HepG2 (cell line): ENCODE results near the gene OR13H1. TPM values are rescaled to one million over a fixed set of nuclear protein-coding genes. Genes with fewer than 3 reads are reported as not detected.

Source experiments
- ATAC-seq: fragments of 200-7000 bp; cut with Tn5 transposase; 3 replicates; pipeline ENCODE4 v1.9.1; 2020; ENCODE audit warnings: mild to moderate bottlenecking, moderate library complexity
- BruUV-seq: library from RNA; stranded (reverse); fragments of 400-500 nt; replicated peaks from 2 replicates; lab custom pipeline; 2021; lab: Mats Ljungman, UMichigan
- CTCF ChIA-PET: fragments of 300-600 bp; formaldehyde crosslinking; extraction: SDS; loops from one replicate; lab custom pipeline; 2021; ENCODE audit warnings: low total read pairs, inconsistent platforms, low intra/inter-chr PET ratio; lab: Yijun Ruan, JAX
- POLR2A ChIA-PET: fragments of 350-600 bp; sonication (Branson Sonifier 250); formaldehyde crosslinking; loops from one replicate; lab custom pipeline; 2020; ENCODE audit warnings: antibody characterized with exemption, inconsistent platforms; lab: Yijun Ruan, JAX
- DNase-seq: peaks from one replicate; pipeline ENCODE4 v3.0.0-alpha.2; 2015; ENCODE audit warnings: low spot score
- FAIRE-seq: peaks from 3 replicates; lab custom pipeline; 2011; peaks lifted over from hg19 to GRCh38; lab: Jason Lieb, UNC
- H2AFZ ChIP-seq: one replicate; pipeline ENCODE4 v1.6.1; 2011; ENCODE audit warnings: low read length, inconsistent platforms
- H3K27ac ChIP-seq: fragments of 300-600 bp; 3 replicates; pipeline ENCODE4 v1.8.0; 2011; ENCODE audit warnings: mixed run types, mild to moderate bottlenecking, mixed read lengths, low read length, inconsistent platforms; ENCODE audit not compliant: insufficient read depth; ENCODE audit errors: extremely low read length
- H3K27me3 ChIP-seq, 2 experiments: fragments of 200-600 bp in 1 of 2; 2 replicates in 1 of 2; 3 replicates in 1 of 2; pipeline versions ENCODE4 v1.6.0 to v1.8.0; 2011; ENCODE audit warnings: low read length in 2 of 2, mild to moderate bottlenecking in 2 of 2, moderate library complexity in 2 of 2, inconsistent platforms in 1 of 2; ENCODE audit not compliant: insufficient read depth in 2 of 2, control insufficient read depth in 1 of 2
- H3K36me3 ChIP-seq, 2 experiments: fragments of 200-600 bp in 1 of 2; replicated peaks in 1 of 2; 2 replicates in 1 of 2; 3 replicates in 1 of 2; pipeline versions ENCODE4 v1.5.1 to v1.8.0; 2011; ENCODE audit warnings: low read length in 2 of 2, inconsistent platforms in 1 of 2; ENCODE audit not compliant: insufficient read depth in 2 of 2, control insufficient read depth in 1 of 2
- H3K4me1 ChIP-seq: 2 replicates; pipeline ENCODE4 v1.5.1; 2012; ENCODE audit warnings: low read length, inconsistent platforms; ENCODE audit not compliant: insufficient read depth
- H3K4me2 ChIP-seq: 2 replicates; pipeline ENCODE4 v1.6.0; 2011; ENCODE audit warnings: low read depth, low read length, inconsistent platforms
- H3K4me3 ChIP-seq, 3 experiments: fragments of 200-600 bp in 1 of 3; sonication (generic), shearing (Covaris generic) in 1 of 3; replicated peaks in 1 of 3; 2 replicates each; pipeline ENCODE4 v1.5.1; 2011 to 2016; ENCODE audit warnings: low read length in 3 of 3, inconsistent platforms in 2 of 3, low read depth in 2 of 3, mild to moderate bottlenecking in 2 of 3, control low read depth in 1 of 3, mixed read lengths in 1 of 3; ENCODE audit not compliant: insufficient read depth in 1 of 3
- H3K79me2 ChIP-seq: one replicate; pipeline ENCODE4 v1.6.1; 2011; ENCODE audit warnings: low read length, inconsistent platforms; ENCODE audit not compliant: insufficient read depth
- H3K9ac ChIP-seq: 2 replicates; pipeline ENCODE4 v1.6.0; 2011; ENCODE audit warnings: mild to moderate bottlenecking, low read depth, low read length, inconsistent platforms; ENCODE audit not compliant: insufficient read depth
- H3K9me3 ChIP-seq: 2 replicates; pipeline ENCODE4 v1.5.1; 2012; ENCODE audit warnings: mild to moderate bottlenecking, low read length
- H4K20me1 ChIP-seq: 2 replicates; pipeline ENCODE4 v1.6.0; 2011; ENCODE audit warnings: inconsistent platforms, mild to moderate bottlenecking, low read length, moderate library complexity; ENCODE audit not compliant: insufficient read depth
- ARNT2 ChIP-seq: sonication (generic); formaldehyde crosslinking; IDR thresholded peaks from 2 replicates; pipeline ENCODE4 v1.8.0; 2022; ENCODE audit warnings: mild to moderate bottlenecking, low read depth, missing genetic modification reagents, moderate library complexity
- GPN1 ChIP-seq: sonication (generic); formaldehyde crosslinking; IDR thresholded peaks from 2 replicates; pipeline ENCODE4 v1.5.1; 2020; ENCODE audit warnings: missing genetic modification reagents, borderline replicate concordance
- HNRNPLL ChIP-seq: fragments of 200-400 bp; formaldehyde crosslinking; IDR thresholded peaks from 2 replicates; pipeline ENCODE4 v1.6.1; 2017; ENCODE audit warnings: mild to moderate bottlenecking, low read depth, low read length; ENCODE audit not compliant: poor library complexity, severe bottlenecking
- MXI1 ChIP-seq: IDR thresholded peaks from 3 replicates; pipeline ENCODE4 v1.6.1; 2012; ENCODE audit warnings: low read depth, low read length, inconsistent platforms, borderline replicate concordance
- NR2F1 ChIP-seq, 2 experiments: fragments of 450-650 bp in 1 of 2; formaldehyde crosslinking in 1 of 2; IDR thresholded peaks; 2 replicates each; pipeline versions ENCODE4 v1.5.0 to v1.6.1; 2016 to 2020; ENCODE audit warnings: mild to moderate bottlenecking in 1 of 2, missing compliant biosample characterization in 1 of 2, missing genetic modification reagents in 1 of 2, moderate library complexity in 1 of 2
- RCOR2 ChIP-seq: IDR thresholded peaks from 2 replicates; pipeline ENCODE4 v1.6.1; 2016; ENCODE audit warnings: missing biosample characterization, missing genetic modification reagents
- SMC3 ChIP-seq: IDR thresholded peaks from 2 replicates; pipeline ENCODE4 v1.6.1; 2011; ENCODE audit warnings: low read length, improper control_type of control experiment
- SOX13 ChIP-seq, 3 experiments: fragments of 450-650 bp in 1 of 3; sonication (generic) in 1 of 3; formaldehyde crosslinking in 1 of 3; IDR thresholded peaks in 2 of 3; conservative IDR thresholded peaks in 1 of 3; 2 replicates each; pipeline versions ENCODE4 v1.5.0 to v1.6.1; 2016 to 2020; ENCODE audit warnings: antibody characterized with exemption in 1 of 3, mild to moderate bottlenecking in 1 of 3, missing compliant biosample characterization in 1 of 3, missing genetic modification reagents in 1 of 3, moderate library complexity in 1 of 3
- TARDBP ChIP-seq: sonication (generic); formaldehyde crosslinking; IDR thresholded peaks from 2 replicates; pipeline ENCODE4 v1.8.0; 2022; ENCODE audit warnings: mild to moderate bottlenecking, missing genetic modification reagents
- TBP ChIP-seq: sonication (generic); formaldehyde crosslinking; IDR thresholded peaks from 2 replicates; pipeline ENCODE4 v1.5.0; 2020; ENCODE audit warnings: missing genetic modification reagents
- ZFP1 ChIP-seq: IDR thresholded peaks from 2 replicates; pipeline ENCODE4 v1.6.1; 2016
- ZFYVE20 ChIP-seq: sonication (generic); formaldehyde crosslinking; IDR thresholded peaks from 2 replicates; pipeline ENCODE4 v1.8.0; 2023; ENCODE audit warnings: low read depth, mild to moderate bottlenecking, moderate library complexity, missing genetic modification reagents, borderline replicate concordance
- ZNF143 ChIP-seq: sonication (generic); formaldehyde crosslinking; IDR thresholded peaks from 2 replicates; pipeline ENCODE4 v1.4.0; 2020; ENCODE audit warnings: missing genetic modification reagents
- ZNF451 ChIP-seq: sonication (generic); formaldehyde crosslinking; IDR thresholded peaks from 2 replicates; pipeline ENCODE4 v1.5.0; 2020; ENCODE audit warnings: mild to moderate bottlenecking, missing genetic modification reagents
- ZNF543 ChIP-seq: sonication (generic); formaldehyde crosslinking; IDR thresholded peaks from 2 replicates; pipeline ENCODE4 v1.4.0; 2020; ENCODE audit warnings: mild to moderate bottlenecking, missing genetic modification reagents
- WGBS: methylation state at CpG from one replicate; pipeline ENCODE4 v1.1.6; 2017; ENCODE audit warnings: low lambda C conversion rate; 5-methylcytosine and 5-hydroxymethylcytosine counted together
- in situ Hi-C: cut with HindIII; loops from 2 replicates; pipeline ENCODE4 v1.10.0; 2017; ENCODE audit warnings: low pct_unique_long_range_greater_than_20kb; ENCODE audit not compliant: extremely low pct_ligation_motif_present
- intact Hi-C: fragments of 100-400 bp; cut with micrococcal nuclease; formaldehyde crosslinking; loops from one replicate; pipeline ENCODE4 v1.10.0; 2022; ENCODE audit not compliant: unreplicated experiment
- polyA plus RNA-seq, 8 experiments: library from polyadenylated mRNA; depleted of rRNA in 3 of 8; stranded (reverse) in 7 of 8; unstranded in 1 of 8; fragments of >200 nt; fragmentation: Illumina TruSeq in 4 of 8; extraction: Trizol in 4 of 8; gene quantifications; 2 replicates each; pipeline versions ENCODE4 v1.2.1 to v1.2.3, GENCODE V29; 2011 to 2016; ENCODE audit warnings: low read depth in 4 of 8, missing spikeins in 1 of 8, mixed read lengths in 1 of 8; ENCODE audit not compliant: insufficient read depth in 1 of 8
- total RNA-seq, 5 experiments: library from RNA; depleted of rRNA; stranded (reverse); fragments of >200 nt; fragmentation: Illumina TruSeq; extraction: Trizol; gene quantifications; 2 replicates each; pipeline ENCODE4 v1.2.3, GENCODE V29; 2016; ENCODE audit warnings: low read depth in 1 of 5

The OR13H1 gene
- total and polyA plus RNA-seq, 2 of the 13 experiments (the other 11 are each of a cell fraction or from before 2014, with no cell fraction given), result not detected

- no peak for TF ChIP-seq ZFP1 (CRISPR knock-in tag)
- no peak for TF ChIP-seq TBP (CRISPR knock-in tag)
- no peak for TF ChIP-seq MXI1
- no peak for TF ChIP-seq GPN1 (CRISPR knock-in tag)
- no peak for TF ChIP-seq SOX13 (IDR thresholded peaks at IDR 0.05)
- TF ChIP-seq SOX13 (CRISPR knock-in tag; conservative IDR thresholded peaks at IDR 0.05 in 1 of 2, IDR thresholded peaks at IDR 0.05 in 1 of 2), result no peak
- no peak for TF ChIP-seq ZFYVE20 (CRISPR knock-in tag)
- no peak for TF ChIP-seq NR2F1 (CRISPR knock-in tag; IDR thresholded peaks at IDR 0.05)
Measured at GRCh38 chrX:131558562-131558961, 14.7 kb downstream of the OR13H1 start (continued).

- no peak for TF ChIP-seq ZNF143
- no peak for TF ChIP-seq TARDBP
- no peak for TF ChIP-seq ARNT2
- no peak for TF ChIP-seq SMC3
- TF ChIP-seq ZNF543 (CRISPR knock-in tag), result no peak
- no peak for TF ChIP-seq HNRNPLL
- TF ChIP-seq RCOR2 (CRISPR knock-in tag), result no peak
- TF ChIP-seq ZNF451 (CRISPR knock-in tag), result no peak
- H3K27me3 ChIP-seq, result no peaks in the 10 kb centered on the region
- H3K9ac ChIP-seq, result no peak overlapping the region
- no peak overlapping the region for H3K4me2 ChIP-seq
- ChIA-PET POLR2A (no interaction called here), CTCF (no interaction called here)
- DNase-seq, result no peak
- H2AFZ ChIP-seq, result no peak overlapping the region
- BruUV-seq, result no TSS peak
- no peak for ATAC-seq
- no peaks in the 10 kb centered on the region for H4K20me1 ChIP-seq
- H3K4me1 ChIP-seq, result no peaks in the 10 kb centered on the region
- no peaks in the 10 kb centered on the region for H3K79me2 ChIP-seq
- in situ Hi-C loops (no loop called here), intact Hi-C loops (no loop called here)
- no peaks in the 10 kb centered on the region for H3K36me3 ChIP-seq
- 4% methylated on average over 2 of the region's 2 CpGs for WGBS
- no peak for FAIRE-seq
- no peak overlapping the region for H3K27ac ChIP-seq
- H3K9me3 ChIP-seq, result no peaks in the 10 kb centered on the region
- H3K4me3 ChIP-seq, result no peak overlapping the region
Measured at GRCh38 chrX:131564553-131565229, 20.8 kb downstream of the OR13H1 start.
